ENCODE data around the gene PEX26. TPM values are rescaled to one million over a fixed set of nuclear protein-coding genes. Genes with fewer than 3 reads are reported as not detected.
"Not testable (repeated sequence)": the region's sequence is repeated elsewhere in the genome, so short reads cannot be mapped to it uniquely, and the experiment has no call there.

Gene PEX26
- polyA plus RNA-seq, 1 donor (not counting 4 experiments of a cell fraction or from before 2014, with no cell fraction given), result 23.0 TPM

DNA sequence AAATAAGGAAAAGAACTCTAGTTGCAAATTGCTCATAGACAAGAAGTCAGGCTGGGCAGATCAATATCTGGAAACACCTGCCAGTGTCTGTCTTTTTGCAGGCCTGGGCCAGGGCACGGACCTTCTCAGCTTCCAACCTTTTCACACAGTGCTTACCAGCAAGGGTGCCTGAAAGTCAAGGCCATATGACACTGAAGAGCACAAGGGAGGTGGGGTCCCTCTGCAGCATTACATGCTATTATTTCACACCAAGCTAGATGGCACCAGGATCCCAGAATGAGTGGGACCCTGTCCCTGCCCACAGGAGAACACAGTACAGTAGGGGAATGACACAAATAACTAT is 5.9 kb upstream of the PEX26 start:
- dilution Hi-C loops (cut with MboI; ENCODE audit: extremely low pct_ligation_motif_present, low sequenced_read_pairs), result no loop called here
- Histone ChIP-seq H3K27ac (ENCODE audit: control insufficient read depth, insufficient read depth, low read length) (no peak overlapping the region), H3K27me3 (ENCODE audit: control insufficient read depth, extremely low read depth, insufficient read depth, low read length) (no peaks in the 10 kb centered on the region), H3K36me3 (ENCODE audit: control insufficient read depth in 2 of 2, extremely low read depth in 1 of 2, insufficient read depth in 2 of 2, low read length in 2 of 2) (no peaks in the 10 kb centered on the region), H2AFZ (ENCODE audit: control insufficient read depth, low read length) (no peak overlapping the region), H3K4me1 (ENCODE audit: control insufficient read depth, extremely low read depth, insufficient read depth, low read length) (peaks cover 27% of the 10 kb centered on the region), H3K9me1 (ENCODE audit: control insufficient read depth, extremely low read depth, insufficient read depth, low read length) (no peaks in the 10 kb centered on the region), H3K9me3 (ENCODE audit: control insufficient read depth, low read depth, low read length) (no peaks in the 10 kb centered on the region), H3K9ac (ENCODE audit: control insufficient read depth, extremely low read depth, insufficient read depth, low read length) (no peak overlapping the region), H3K79me2 (ENCODE audit: control insufficient read depth, insufficient read depth, low read length) (peaks cover 2% of the 10 kb centered on the region), H4K20me1 (ENCODE audit: control insufficient read depth, extremely low read depth, insufficient read depth, low read length) (no peaks in the 10 kb centered on the region), H3K4me2 (ENCODE audit: control insufficient read depth, extremely low read depth, insufficient read depth, low read depth, low read length) (no peak overlapping the region), H3K4me3 (ENCODE audit: control insufficient read depth in 2 of 3, extremely low read depth in 1 of 3, insufficient read depth in 2 of 3, low read depth in 1 of 3, low read length in 3 of 3) (no peak overlapping the region)
- FAIRE-seq (no peak), DNase-seq (ENCODE audit: low read depth, low spot score) (no peak)
- no peak for TF ChIP-seq EZH2 (IDR thresholded peaks at IDR 0.05; ENCODE audit: low read length)
- TF ChIP-seq, protein P1, sequence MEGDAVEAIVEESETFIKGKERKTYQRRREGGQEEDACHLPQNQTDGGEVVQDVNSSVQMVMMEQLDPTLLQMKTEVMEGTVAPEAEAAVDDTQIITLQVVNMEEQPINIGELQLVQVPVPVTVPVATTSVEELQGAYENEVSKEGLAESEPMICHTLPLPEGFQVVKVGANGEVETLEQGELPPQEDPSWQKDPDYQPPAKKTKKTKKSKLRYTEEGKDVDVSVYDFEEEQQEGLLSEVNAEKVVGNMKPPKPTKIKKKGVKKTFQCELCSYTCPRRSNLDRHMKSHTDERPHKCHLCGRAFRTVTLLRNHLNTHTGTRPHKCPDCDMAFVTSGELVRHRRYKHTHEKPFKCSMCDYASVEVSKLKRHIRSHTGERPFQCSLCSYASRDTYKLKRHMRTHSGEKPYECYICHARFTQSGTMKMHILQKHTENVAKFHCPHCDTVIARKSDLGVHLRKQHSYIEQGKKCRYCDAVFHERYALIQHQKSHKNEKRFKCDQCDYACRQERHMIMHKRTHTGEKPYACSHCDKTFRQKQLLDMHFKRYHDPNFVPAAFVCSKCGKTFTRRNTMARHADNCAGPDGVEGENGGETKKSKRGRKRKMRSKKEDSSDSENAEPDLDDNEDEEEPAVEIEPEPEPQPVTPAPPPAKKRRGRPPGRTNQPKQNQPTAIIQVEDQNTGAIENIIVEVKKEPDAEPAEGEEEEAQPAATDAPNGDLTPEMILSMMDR (optimal IDR thresholded peaks at IDR 0.05 in 1 of 3, IDR thresholded peaks at IDR 0.05 in 1 of 3, conservative IDR thresholded peaks at IDR 0.05 in 1 of 3; ENCODE audit: extremely low read depth in 1 of 3, insufficient read depth in 2 of 3, low read length in 3 of 3), result no peak

DNA sequence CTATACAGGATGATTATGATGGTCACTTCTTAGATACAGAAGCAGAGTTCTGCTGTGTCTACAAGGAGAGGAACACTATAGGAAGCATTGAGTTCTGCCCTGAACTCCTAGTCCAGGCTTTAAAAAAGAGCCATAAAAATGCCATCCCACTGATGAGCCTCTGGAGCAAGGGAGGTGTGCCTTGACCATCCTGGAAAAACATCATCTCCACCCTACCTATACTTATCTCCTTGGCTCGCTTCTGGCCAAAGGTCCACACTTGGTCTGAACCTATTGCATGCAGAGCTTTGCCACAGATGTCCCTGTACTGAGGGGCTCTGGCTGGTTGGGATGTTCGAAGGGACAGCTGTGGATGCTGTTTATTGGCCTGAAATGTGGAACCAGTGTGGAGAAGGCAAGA is 4.3 kb upstream of the PEX26 start:
- no peaks in the 10 kb centered on the region for H3K9me1 ChIP-seq (ENCODE audit: control insufficient read depth, extremely low read depth, insufficient read depth, low read length)
- H3K79me2 ChIP-seq (ENCODE audit: control insufficient read depth, insufficient read depth, low read length), result peaks cover 15% of the 10 kb centered on the region
- peaks cover 31% of the 10 kb centered on the region for H3K4me1 ChIP-seq (ENCODE audit: control insufficient read depth, extremely low read depth, insufficient read depth, low read length)
- FAIRE-seq, result no peak
- H3K36me3 ChIP-seq (ENCODE audit: control insufficient read depth in 2 of 2, extremely low read depth in 1 of 2, insufficient read depth in 2 of 2, low read length in 2 of 2), result no peaks in the 10 kb centered on the region
- H3K4me2 ChIP-seq (ENCODE audit: control insufficient read depth, extremely low read depth, insufficient read depth, low read depth, low read length), result no peak overlapping the region
- no peaks in the 10 kb centered on the region for H3K9me3 ChIP-seq (ENCODE audit: control insufficient read depth, low read depth, low read length)
- TF ChIP-seq, protein P1 (optimal IDR thresholded peaks at IDR 0.05 in 1 of 3, IDR thresholded peaks at IDR 0.05 in 1 of 3, conservative IDR thresholded peaks at IDR 0.05 in 1 of 3; ENCODE audit: extremely low read depth in 1 of 3, insufficient read depth in 2 of 3, low read length in 3 of 3), result no peak
- no peak for TF ChIP-seq EZH2 (IDR thresholded peaks at IDR 0.05; ENCODE audit: low read length)
- H3K9ac ChIP-seq (ENCODE audit: control insufficient read depth, extremely low read depth, insufficient read depth, low read length), result no peak overlapping the region
- no peak overlapping the region for H2AFZ ChIP-seq (ENCODE audit: control insufficient read depth, low read length)
- no peak overlapping the region for H3K4me3 ChIP-seq (ENCODE audit: control insufficient read depth in 2 of 3, extremely low read depth in 1 of 3, insufficient read depth in 2 of 3, low read depth in 1 of 3, low read length in 3 of 3)
- H4K20me1 ChIP-seq (ENCODE audit: control insufficient read depth, extremely low read depth, insufficient read depth, low read length), result no peaks in the 10 kb centered on the region
- no peak for DNase-seq (ENCODE audit: low read depth, low spot score)
- no peak overlapping the region for H3K27ac ChIP-seq (ENCODE audit: control insufficient read depth, insufficient read depth, low read length)
- no peaks in the 10 kb centered on the region for H3K27me3 ChIP-seq (ENCODE audit: control insufficient read depth, extremely low read depth, insufficient read depth, low read length)
- dilution Hi-C loops (cut with MboI; ENCODE audit: extremely low pct_ligation_motif_present, low sequenced_read_pairs), result no loop called here

DNA sequence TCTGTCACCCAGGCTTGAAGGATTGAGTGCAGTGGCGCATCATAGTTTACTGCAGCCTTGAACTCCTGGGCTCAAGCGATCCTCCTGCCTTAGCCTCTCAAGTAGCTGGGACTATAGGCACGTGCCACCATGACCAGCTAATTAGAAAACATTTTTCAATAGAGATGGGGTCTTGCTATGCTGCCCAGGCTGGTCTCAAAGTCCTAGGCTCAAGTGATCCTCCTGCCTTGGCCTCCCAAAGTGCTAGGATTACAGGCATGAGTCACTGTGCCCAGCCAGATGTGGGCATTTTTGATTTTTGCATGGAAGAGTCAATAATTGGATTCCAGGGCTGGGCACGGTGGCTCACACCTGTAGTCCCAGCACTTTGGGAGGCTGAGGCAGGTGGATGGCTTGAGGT is 3.9 kb upstream of the PEX26 start:
- dilution Hi-C loops (cut with MboI; ENCODE audit: extremely low pct_ligation_motif_present, low sequenced_read_pairs), result not testable (repeated sequence)

More for the DNA sequence above, 3.9 kb upstream of the PEX26 start:
- H3K9ac ChIP-seq (ENCODE audit: control insufficient read depth, extremely low read depth, insufficient read depth, low read length); H3K4me3 ChIP-seq (ENCODE audit: control insufficient read depth in 2 of 3, extremely low read depth in 1 of 3, insufficient read depth in 2 of 3, low read depth in 1 of 3, low read length in 3 of 3); H3K27me3 ChIP-seq (ENCODE audit: control insufficient read depth, extremely low read depth, insufficient read depth, low read length); DNase-seq (ENCODE audit: low read depth, low spot score); H2AFZ ChIP-seq (ENCODE audit: control insufficient read depth, low read length); H4K20me1 ChIP-seq (ENCODE audit: control insufficient read depth, extremely low read depth, insufficient read depth, low read length); FAIRE-seq; H3K4me2 ChIP-seq (ENCODE audit: control insufficient read depth, extremely low read depth, insufficient read depth, low read depth, low read length); H3K9me1 ChIP-seq (ENCODE audit: control insufficient read depth, extremely low read depth, insufficient read depth, low read length); H3K9me3 ChIP-seq (ENCODE audit: control insufficient read depth, low read depth, low read length); H3K36me3 ChIP-seq (ENCODE audit: control insufficient read depth in 2 of 2, extremely low read depth in 1 of 2, insufficient read depth in 2 of 2, low read length in 2 of 2); H3K27ac ChIP-seq (ENCODE audit: control insufficient read depth, insufficient read depth, low read length): not testable (repeated sequence)
- peaks cover 35% of the 10 kb centered on the region for H3K4me1 ChIP-seq (ENCODE audit: control insufficient read depth, extremely low read depth, insufficient read depth, low read length)
- peaks cover 19% of the 10 kb centered on the region for H3K79me2 ChIP-seq (ENCODE audit: control insufficient read depth, insufficient read depth, low read length)

Measured in keratinocyte (primary cell).